Measurements from ENCODE around the gene IL3.

Gene IL3

GRCh38 chr5:132076983-132077382 lies 16.5 kb downstream of the IL3 start:
- Histone ChIP-seq H3K36me3 (ENCODE audit: control insufficient read depth in 1 of 2, insufficient read depth in 2 of 2, low read length in 2 of 2) (no peaks in the 10 kb centered on the region), H3K27me3 (ENCODE audit: low read depth, low read length) (no peaks in the 10 kb centered on the region), H3K9me3 (ENCODE audit: control insufficient read depth in 1 of 2, low read length in 2 of 2) (no peaks in the 10 kb centered on the region), H3K27ac (ENCODE audit: low read length) (no peak overlapping the region), H3K4me1 (ENCODE audit: control insufficient read depth in 1 of 2, insufficient read depth in 2 of 2, low read length in 2 of 2) (no peaks in the 10 kb centered on the region), H3K4me3 (ENCODE audit: low read depth in 1 of 2, low read length in 2 of 2) (no peak overlapping the region)

DNA sequence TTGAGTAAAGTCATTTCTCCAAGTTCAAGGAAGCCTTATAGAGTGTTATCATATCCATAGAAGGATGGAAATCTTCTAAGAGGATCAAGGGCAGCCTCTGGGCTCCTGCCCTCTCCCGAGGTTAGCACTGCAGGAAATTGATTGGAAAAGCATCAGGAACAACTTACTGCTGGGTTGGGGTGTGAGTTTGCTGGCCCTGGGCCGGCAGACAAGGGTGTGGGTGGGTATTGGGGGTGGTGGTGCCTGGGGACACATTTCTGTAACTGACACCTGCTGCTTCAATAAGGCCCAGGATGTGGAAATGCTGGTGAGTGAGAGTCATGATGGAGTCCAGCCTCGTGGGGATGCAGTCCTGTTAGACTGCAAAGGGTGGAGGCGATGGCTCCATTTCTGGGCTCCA lies 18.6 kb downstream of the IL3 start:
- Histone ChIP-seq H3K27ac (ENCODE audit: low read length) (no peak overlapping the region), H3K4me1 (ENCODE audit: control insufficient read depth in 1 of 2, insufficient read depth in 2 of 2, low read length in 2 of 2) (no peaks in the 10 kb centered on the region), H3K4me3 (ENCODE audit: low read depth in 1 of 2, low read length in 2 of 2) (no peak overlapping the region), H3K27me3 (ENCODE audit: low read depth, low read length) (no peaks in the 10 kb centered on the region), H3K9me3 (ENCODE audit: control insufficient read depth in 1 of 2, low read length in 2 of 2) (no peaks in the 10 kb centered on the region), H3K36me3 (ENCODE audit: control insufficient read depth in 1 of 2, insufficient read depth in 2 of 2, low read length in 2 of 2) (no peaks in the 10 kb centered on the region)

GRCh38 chr5:132079619-132080018 lies 19.2 kb downstream of the IL3 start:
- H3K36me3 ChIP-seq (ENCODE audit: control insufficient read depth in 1 of 2, insufficient read depth in 2 of 2, low read length in 2 of 2): no peaks in the 10 kb centered on the region
- H3K4me1 ChIP-seq (ENCODE audit: control insufficient read depth in 1 of 2, insufficient read depth in 2 of 2, low read length in 2 of 2): no peaks in the 10 kb centered on the region
- no peak overlapping the region for H3K4me3 ChIP-seq (ENCODE audit: low read depth in 1 of 2, low read length in 2 of 2)
- H3K27ac ChIP-seq (ENCODE audit: low read length): no peak overlapping the region
- no peaks in the 10 kb centered on the region for H3K27me3 ChIP-seq (ENCODE audit: low read depth, low read length)
- no peaks in the 10 kb centered on the region for H3K9me3 ChIP-seq (ENCODE audit: control insufficient read depth in 1 of 2, low read length in 2 of 2)

DNA sequence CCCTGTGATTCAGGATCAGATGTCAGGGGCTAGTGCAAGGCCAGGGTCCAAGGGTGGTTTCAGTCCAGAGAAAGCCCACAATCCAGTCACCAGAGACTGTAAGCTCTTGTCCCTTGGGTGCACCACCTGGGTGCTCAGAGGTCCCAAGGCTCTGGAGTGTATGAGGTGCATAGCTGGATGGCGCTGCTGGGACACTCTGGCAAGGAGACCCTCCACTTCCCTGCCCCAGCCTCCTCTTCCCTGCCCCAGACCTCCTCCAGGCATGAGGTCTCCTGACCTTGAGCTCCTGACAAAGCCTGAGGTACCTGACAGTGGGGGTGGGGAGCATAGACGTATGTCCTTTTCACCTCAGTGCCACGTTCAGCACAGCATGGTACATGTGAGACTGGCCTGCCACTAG lies 20.1 kb downstream of the IL3 start:
- Histone ChIP-seq H3K27me3 (ENCODE audit: low read depth, low read length) (peaks cover 5% of the 10 kb centered on the region), H3K4me1 (ENCODE audit: control insufficient read depth in 1 of 2, insufficient read depth in 2 of 2, low read length in 2 of 2) (no peaks in the 10 kb centered on the region), H3K4me3 (ENCODE audit: low read depth in 1 of 2, low read length in 2 of 2) (no peak overlapping the region), H3K27ac (ENCODE audit: low read length) (no peak overlapping the region), H3K9me3 (ENCODE audit: control insufficient read depth in 1 of 2, low read length in 2 of 2) (no peaks in the 10 kb centered on the region), H3K36me3 (ENCODE audit: control insufficient read depth in 1 of 2, insufficient read depth in 2 of 2, low read length in 2 of 2) (no peaks in the 10 kb centered on the region)

DNA sequence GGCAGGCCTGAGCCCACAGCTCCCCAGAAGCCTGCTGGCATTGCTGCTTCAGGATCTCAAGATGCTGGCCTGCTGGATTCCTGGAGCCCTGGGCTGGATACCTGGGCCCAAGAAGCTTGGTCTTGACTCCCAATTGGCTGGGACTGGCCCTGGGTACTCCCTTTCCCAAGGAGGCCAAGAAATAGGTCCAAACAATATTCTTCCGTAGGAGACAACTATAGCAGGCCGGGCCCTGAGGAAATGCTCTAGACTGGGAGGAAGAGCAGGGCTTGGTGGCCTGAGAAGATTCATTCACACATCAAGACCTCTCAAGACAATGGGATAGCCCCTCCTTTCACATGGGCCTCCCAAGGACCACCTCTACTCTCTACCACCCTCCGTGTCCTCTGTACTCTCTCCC lies 21.0 kb downstream of the IL3 start:
- no peaks in the 10 kb centered on the region for H3K4me1 ChIP-seq (ENCODE audit: control insufficient read depth in 1 of 2, insufficient read depth in 2 of 2, low read length in 2 of 2)
- peaks cover 5% of the 10 kb centered on the region for H3K27me3 ChIP-seq (ENCODE audit: low read depth, low read length)
- H3K9me3 ChIP-seq (ENCODE audit: control insufficient read depth in 1 of 2, low read length in 2 of 2): no peaks in the 10 kb centered on the region
- H3K27ac ChIP-seq (ENCODE audit: low read length): no peak overlapping the region
- no peak overlapping the region for H3K4me3 ChIP-seq (ENCODE audit: low read depth in 1 of 2, low read length in 2 of 2)
- no peaks in the 10 kb centered on the region for H3K36me3 ChIP-seq (ENCODE audit: control insufficient read depth in 1 of 2, insufficient read depth in 2 of 2, low read length in 2 of 2)

DNA sequence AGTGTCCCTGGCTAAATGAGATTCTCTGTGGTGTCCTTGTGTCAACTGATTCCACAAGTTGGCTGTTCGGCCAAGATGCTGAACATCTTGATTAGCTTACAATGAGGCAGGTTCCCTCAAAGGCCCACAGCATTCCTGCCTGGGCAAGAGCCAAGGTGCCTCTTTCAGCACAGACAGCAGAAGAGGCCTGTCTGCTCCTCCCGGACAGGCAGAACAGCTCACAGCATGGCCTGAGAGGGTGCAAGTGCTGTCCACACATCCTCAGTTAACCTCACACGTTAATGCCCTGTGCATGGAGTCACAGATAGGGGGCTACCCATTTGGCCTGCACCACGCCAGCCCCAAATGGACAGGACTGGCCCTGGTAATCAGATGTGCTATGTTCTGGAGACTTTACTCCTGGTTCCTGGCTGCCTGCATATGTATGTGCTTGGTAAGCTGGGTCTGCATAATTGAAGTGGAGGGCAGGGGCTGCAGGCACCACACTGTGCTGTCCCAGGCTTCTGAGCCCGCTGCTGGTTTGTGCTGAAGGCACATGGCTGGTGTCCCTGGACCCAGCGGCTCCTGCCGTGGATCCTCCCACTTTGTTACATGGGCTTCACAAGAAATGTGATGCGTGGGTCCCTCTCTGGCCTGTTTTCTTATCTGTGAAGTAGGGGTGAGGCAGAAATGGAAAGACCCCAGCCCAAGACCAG lies 22.0 kb downstream of the IL3 start:
- Histone ChIP-seq H3K27ac (ENCODE audit: low read length) (no peak overlapping the region), H3K36me3 (ENCODE audit: control insufficient read depth in 1 of 2, insufficient read depth in 2 of 2, low read length in 2 of 2) (no peaks in the 10 kb centered on the region), H3K9me3 (ENCODE audit: control insufficient read depth in 1 of 2, low read length in 2 of 2) (no peaks in the 10 kb centered on the region), H3K27me3 (ENCODE audit: low read depth, low read length) (peaks cover 5% of the 10 kb centered on the region), H3K4me3 (ENCODE audit: low read depth in 1 of 2, low read length in 2 of 2) (no peak overlapping the region), H3K4me1 (ENCODE audit: control insufficient read depth in 1 of 2, insufficient read depth in 2 of 2, low read length in 2 of 2) (no peaks in the 10 kb centered on the region)

DNA sequence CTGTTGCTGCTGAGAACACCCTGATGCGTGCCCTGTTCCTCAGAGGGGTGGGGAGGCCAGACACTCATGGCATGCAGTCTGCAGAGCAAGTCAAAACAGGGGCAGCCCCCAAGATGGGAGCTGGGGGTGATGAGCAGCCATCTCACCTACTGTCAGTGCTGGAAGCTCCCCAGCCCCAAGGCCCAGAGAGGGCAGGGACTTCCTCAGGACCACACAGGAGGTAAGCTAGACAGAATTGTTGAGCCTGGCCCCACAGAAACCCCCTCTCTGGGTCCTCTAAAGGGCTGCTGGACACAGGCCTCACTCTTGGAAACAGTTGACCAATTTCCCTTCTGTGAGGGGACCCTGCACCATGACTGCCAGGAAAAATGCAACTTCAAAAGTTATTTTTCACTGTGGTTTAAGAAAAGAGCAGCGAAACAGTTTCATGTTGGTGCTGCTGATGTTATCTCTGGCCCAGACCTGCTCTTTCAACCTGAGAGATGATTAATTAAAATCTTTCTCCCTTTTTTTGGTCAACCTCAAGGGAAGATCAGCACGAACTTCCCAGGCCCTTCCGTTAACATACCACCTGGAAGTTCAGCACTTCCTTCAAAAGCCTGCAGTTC lies 22.7 kb downstream of the IL3 start:
- no peak overlapping the region for H3K4me3 ChIP-seq (ENCODE audit: low read depth in 1 of 2, low read length in 2 of 2)
- no peaks in the 10 kb centered on the region for H3K9me3 ChIP-seq (ENCODE audit: control insufficient read depth in 1 of 2, low read length in 2 of 2)
- H3K27me3 ChIP-seq (ENCODE audit: low read depth, low read length): peaks cover 5% of the 10 kb centered on the region
- no peak overlapping the region for H3K27ac ChIP-seq (ENCODE audit: low read length)
- H3K4me1 ChIP-seq (ENCODE audit: control insufficient read depth in 1 of 2, insufficient read depth in 2 of 2, low read length in 2 of 2): no peaks in the 10 kb centered on the region
- no peaks in the 10 kb centered on the region for H3K36me3 ChIP-seq (ENCODE audit: control insufficient read depth in 1 of 2, insufficient read depth in 2 of 2, low read length in 2 of 2)

GRCh38 chr5:132085686-132086085 lies 25.2 kb downstream of the IL3 start:
- Histone ChIP-seq H3K27ac (ENCODE audit: low read length) (no peak overlapping the region), H3K27me3 (ENCODE audit: low read depth, low read length) (peaks cover 5% of the 10 kb centered on the region), H3K9me3 (ENCODE audit: control insufficient read depth in 1 of 2, low read length in 2 of 2) (no peaks in the 10 kb centered on the region), H3K36me3 (ENCODE audit: control insufficient read depth in 1 of 2, insufficient read depth in 2 of 2, low read length in 2 of 2) (no peaks in the 10 kb centered on the region), H3K4me1 (ENCODE audit: control insufficient read depth in 1 of 2, insufficient read depth in 2 of 2, low read length in 2 of 2) (no peaks in the 10 kb centered on the region), H3K4me3 (ENCODE audit: low read depth in 1 of 2, low read length in 2 of 2) (no peak overlapping the region)

DNA sequence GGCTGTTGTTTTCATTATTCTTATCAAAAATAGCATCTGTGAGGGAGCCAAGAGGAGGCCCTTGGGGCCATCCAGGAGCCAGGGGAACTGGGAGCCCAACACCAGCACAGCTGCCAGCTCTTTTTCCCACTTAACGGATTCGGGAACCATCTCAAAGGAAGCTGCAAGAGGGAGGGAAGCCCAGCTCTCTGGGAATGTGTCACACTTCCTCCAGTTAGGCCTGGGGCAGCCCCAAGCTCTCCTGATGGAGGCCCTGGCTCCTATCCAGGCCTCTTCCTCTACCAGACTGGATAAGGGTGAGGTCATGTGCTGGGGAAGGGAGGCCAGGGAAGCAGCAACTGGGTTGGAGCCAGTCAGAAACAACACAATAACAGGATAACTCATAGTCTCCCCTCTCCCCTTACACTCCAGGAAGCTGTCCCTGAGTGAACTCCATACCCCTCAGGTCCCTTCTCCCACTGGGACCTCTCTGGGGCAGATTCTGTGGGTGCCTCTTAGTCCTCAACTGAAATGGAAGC lies 25.9 kb downstream of the IL3 start:
- Histone ChIP-seq H3K27me3 (ENCODE audit: low read depth, low read length) (peaks cover 5% of the 10 kb centered on the region), H3K27ac (ENCODE audit: low read length) (no peak overlapping the region), H3K9me3 (ENCODE audit: control insufficient read depth in 1 of 2, low read length in 2 of 2) (no peaks in the 10 kb centered on the region), H3K36me3 (ENCODE audit: control insufficient read depth in 1 of 2, insufficient read depth in 2 of 2, low read length in 2 of 2) (no peaks in the 10 kb centered on the region), H3K4me3 (ENCODE audit: low read depth in 1 of 2, low read length in 2 of 2) (no peak overlapping the region), H3K4me1 (ENCODE audit: control insufficient read depth in 1 of 2, insufficient read depth in 2 of 2, low read length in 2 of 2) (no peaks in the 10 kb centered on the region)

- H3K4me1 ChIP-seq (ENCODE audit: control insufficient read depth in 1 of 2, insufficient read depth in 2 of 2, low read length in 2 of 2): no peaks in the 10 kb centered on the region
- peaks cover 5% of the 10 kb centered on the region for H3K27me3 ChIP-seq (ENCODE audit: low read depth, low read length)
- H3K27ac ChIP-seq (ENCODE audit: low read length): no peak overlapping the region
- no peak overlapping the region for H3K4me3 ChIP-seq (ENCODE audit: low read depth in 1 of 2, low read length in 2 of 2)
- H3K9me3 ChIP-seq (ENCODE audit: control insufficient read depth in 1 of 2, low read length in 2 of 2): no peaks in the 10 kb centered on the region
- no peaks in the 10 kb centered on the region for H3K36me3 ChIP-seq (ENCODE audit: control insufficient read depth in 1 of 2, insufficient read depth in 2 of 2, low read length in 2 of 2)
These were observed 26.7 kb downstream of the IL3 start for GRCh38 chr5:132087176-132087575.

GRCh38 chr5:132087661-132088060 lies 27.2 kb downstream of the IL3 start:
- H3K27me3 ChIP-seq (ENCODE audit: low read depth, low read length): peaks cover 5% of the 10 kb centered on the region
- no peaks in the 10 kb centered on the region for H3K9me3 ChIP-seq (ENCODE audit: control insufficient read depth in 1 of 2, low read length in 2 of 2)
- H3K36me3 ChIP-seq (ENCODE audit: control insufficient read depth in 1 of 2, insufficient read depth in 2 of 2, low read length in 2 of 2): no peaks in the 10 kb centered on the region
- no peak overlapping the region for H3K27ac ChIP-seq (ENCODE audit: low read length)
- H3K4me1 ChIP-seq (ENCODE audit: control insufficient read depth in 1 of 2, insufficient read depth in 2 of 2, low read length in 2 of 2): no peaks in the 10 kb centered on the region
- H3K4me3 ChIP-seq (ENCODE audit: low read depth in 1 of 2, low read length in 2 of 2): no peak overlapping the region

GRCh38 chr5:132089363-132089762 lies 28.9 kb downstream of the IL3 start:
- H3K27ac ChIP-seq (ENCODE audit: low read length): no peak overlapping the region
- H3K4me1 ChIP-seq (ENCODE audit: control insufficient read depth in 1 of 2, insufficient read depth in 2 of 2, low read length in 2 of 2): no peaks in the 10 kb centered on the region
- H3K4me3 ChIP-seq (ENCODE audit: low read depth in 1 of 2, low read length in 2 of 2): no peak overlapping the region
- H3K27me3 ChIP-seq (ENCODE audit: low read depth, low read length): peaks cover 5% of the 10 kb centered on the region
- no peaks in the 10 kb centered on the region for H3K36me3 ChIP-seq (ENCODE audit: control insufficient read depth in 1 of 2, insufficient read depth in 2 of 2, low read length in 2 of 2)
- no peaks in the 10 kb centered on the region for H3K9me3 ChIP-seq (ENCODE audit: control insufficient read depth in 1 of 2, low read length in 2 of 2)

All from muscle layer of duodenum (tissue), 2 donors.